ENCODE measurements around the gene ITGA8.
"Not testable (repeated sequence)": the region's sequence is repeated elsewhere in the genome, so short reads cannot be mapped to it uniquely, and the experiment has no call there.

ITGA8 gene

DNA sequence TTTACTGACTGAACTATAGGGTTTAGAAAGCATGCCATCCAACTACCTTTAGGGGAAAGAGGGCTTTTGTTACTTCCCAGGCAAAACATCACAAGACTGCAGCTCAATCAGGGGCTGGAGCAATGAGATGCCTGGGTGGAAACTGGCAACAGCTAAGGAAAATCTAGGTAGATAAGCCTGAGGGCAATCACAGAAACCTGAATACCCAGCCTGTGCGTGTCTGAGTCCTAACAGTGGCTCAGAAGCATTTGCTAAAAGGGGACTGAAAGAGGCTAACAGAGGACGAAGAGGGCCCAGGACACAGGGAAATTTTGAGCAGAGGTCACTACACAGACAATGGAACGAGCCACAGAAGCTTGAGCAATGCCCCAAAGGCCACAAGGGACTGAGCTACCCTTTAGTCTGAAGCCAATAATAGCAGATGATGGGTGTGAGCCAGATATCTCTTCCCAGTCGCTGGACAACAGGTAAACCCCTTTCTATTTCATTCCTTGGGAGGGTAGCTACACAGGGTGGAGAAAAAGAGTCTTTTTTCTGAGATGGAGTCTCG, 79.1 kb downstream of the ITGA8 start:
- H3K4me1 ChIP-seq (ENCODE audit: control insufficient read depth, insufficient read depth, low read length): 0 out of 2 replicates have a peak, but pooled peaks cover 3% of the 10 kb centered on the region
- no peaks in the 10 kb centered on the region for H3K9me3 ChIP-seq (ENCODE audit: control insufficient read depth, insufficient read depth, low read depth, low read length)
- no peak overlapping the region for H3K9ac ChIP-seq (ENCODE audit: low read length)
- H3K27ac ChIP-seq (ENCODE audit: low read depth, low read length): no peak overlapping the region
- no peaks in the 10 kb centered on the region for H3K36me3 ChIP-seq (ENCODE audit: control insufficient read depth, insufficient read depth, low read length)
- H3K4me3 ChIP-seq (ENCODE audit: low read depth, low read length): no peak overlapping the region
- no peaks in the 10 kb centered on the region for H3K27me3 ChIP-seq (ENCODE audit: control insufficient read depth, insufficient read depth, low read length)

DNA sequence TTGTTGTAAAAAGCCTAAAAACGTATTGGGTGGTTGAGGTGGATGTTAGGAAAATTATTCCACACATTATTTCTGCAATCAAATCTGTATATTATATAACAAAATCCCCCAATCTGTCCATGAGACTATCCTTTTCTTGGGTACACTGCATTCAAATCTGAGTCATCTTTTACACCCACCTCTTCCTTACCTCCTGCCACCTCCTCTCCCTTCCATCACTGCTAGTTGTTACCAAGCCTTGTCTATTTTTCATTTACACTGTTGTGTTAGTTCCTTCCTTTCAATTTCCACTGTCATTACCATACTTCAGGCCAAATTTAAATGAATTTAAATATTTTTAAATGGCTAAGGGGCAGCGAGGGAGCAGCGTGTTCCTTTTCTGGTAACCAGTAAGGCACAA, 83.3 kb downstream of the ITGA8 start:
- Histone ChIP-seq H3K36me3 (ENCODE audit: control insufficient read depth, insufficient read depth, low read length) (no peaks in the 10 kb centered on the region), H3K4me1 (ENCODE audit: control insufficient read depth, insufficient read depth, low read length) (0 out of 2 replicates have a peak, but pooled peaks cover 3% of the 10 kb centered on the region), H3K4me3 (ENCODE audit: low read depth, low read length) (no peak overlapping the region), H3K27ac (ENCODE audit: low read depth, low read length) (no peak overlapping the region), H3K9me3 (ENCODE audit: control insufficient read depth, insufficient read depth, low read depth, low read length) (no peaks in the 10 kb centered on the region), H3K9ac (ENCODE audit: low read length) (no peak overlapping the region), H3K27me3 (ENCODE audit: control insufficient read depth, insufficient read depth, low read length) (no peaks in the 10 kb centered on the region)

DNA sequence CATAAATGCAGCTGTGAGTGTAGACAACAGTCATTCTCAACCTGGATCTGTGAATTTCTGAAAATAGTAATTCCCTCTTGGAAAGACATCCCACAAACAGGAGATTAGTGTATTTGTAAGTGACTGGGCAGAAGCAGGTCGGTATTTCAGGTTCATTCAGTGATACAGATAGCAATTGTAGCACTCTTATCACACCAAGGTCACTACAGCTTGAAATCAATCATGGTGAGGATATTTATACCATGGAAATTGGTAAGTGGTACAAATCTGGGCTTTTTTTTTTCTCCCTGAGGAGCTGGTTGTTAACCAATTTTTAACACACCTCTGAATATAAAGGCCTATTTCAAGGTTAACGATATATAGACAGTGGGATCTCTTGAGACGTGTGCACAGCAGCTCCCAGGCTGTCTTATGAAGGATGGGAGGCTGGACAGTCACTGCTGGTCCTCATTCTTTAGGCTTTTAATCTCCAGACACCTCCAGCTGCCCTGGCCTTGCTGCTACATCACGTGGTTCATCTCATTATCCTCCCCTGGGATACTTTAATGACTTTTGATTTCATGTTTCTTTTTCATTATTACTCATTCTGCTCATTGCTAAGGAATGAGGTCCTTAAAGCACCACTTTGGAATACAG, 87.1 kb downstream of the ITGA8 start:
- Histone ChIP-seq H3K4me3 (ENCODE audit: low read depth, low read length) (no peak overlapping the region), H3K27ac (ENCODE audit: low read depth, low read length) (no peak overlapping the region), H3K9me3 (ENCODE audit: control insufficient read depth, insufficient read depth, low read depth, low read length) (no peaks in the 10 kb centered on the region), H3K4me1 (ENCODE audit: control insufficient read depth, insufficient read depth, low read length) (0 out of 2 replicates have a peak, but pooled peaks cover 3% of the 10 kb centered on the region), H3K36me3 (ENCODE audit: control insufficient read depth, insufficient read depth, low read length) (no peaks in the 10 kb centered on the region), H3K9ac (ENCODE audit: low read length) (no peak overlapping the region), H3K27me3 (ENCODE audit: control insufficient read depth, insufficient read depth, low read length) (no peaks in the 10 kb centered on the region)

DNA sequence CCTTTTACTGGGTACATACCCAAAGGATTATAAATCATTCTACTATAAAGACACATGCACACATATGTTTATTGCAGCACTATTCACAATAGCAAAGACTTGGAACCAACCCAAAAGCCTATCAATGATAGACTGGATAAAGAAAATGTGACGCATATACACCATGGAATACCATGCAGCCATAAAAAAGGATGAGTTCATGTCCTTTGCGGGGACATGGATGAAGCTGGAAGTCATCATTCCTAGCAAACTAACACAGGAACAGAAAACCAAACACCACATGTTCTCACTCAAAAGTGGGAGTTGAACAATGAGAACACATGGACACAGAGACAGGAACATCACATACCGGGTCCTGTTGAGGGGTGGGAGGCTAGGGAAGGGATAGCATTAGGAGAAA, 88.5 kb downstream of the ITGA8 start:
- not testable (repeated sequence) for H3K27ac ChIP-seq (ENCODE audit: low read depth, low read length); H3K36me3 ChIP-seq (ENCODE audit: control insufficient read depth, insufficient read depth, low read length); H3K27me3 ChIP-seq (ENCODE audit: control insufficient read depth, insufficient read depth, low read length); H3K4me1 ChIP-seq (ENCODE audit: control insufficient read depth, insufficient read depth, low read length); H3K9me3 ChIP-seq (ENCODE audit: control insufficient read depth, insufficient read depth, low read depth, low read length); H3K4me3 ChIP-seq (ENCODE audit: low read depth, low read length); H3K9ac ChIP-seq (ENCODE audit: low read length)

DNA sequence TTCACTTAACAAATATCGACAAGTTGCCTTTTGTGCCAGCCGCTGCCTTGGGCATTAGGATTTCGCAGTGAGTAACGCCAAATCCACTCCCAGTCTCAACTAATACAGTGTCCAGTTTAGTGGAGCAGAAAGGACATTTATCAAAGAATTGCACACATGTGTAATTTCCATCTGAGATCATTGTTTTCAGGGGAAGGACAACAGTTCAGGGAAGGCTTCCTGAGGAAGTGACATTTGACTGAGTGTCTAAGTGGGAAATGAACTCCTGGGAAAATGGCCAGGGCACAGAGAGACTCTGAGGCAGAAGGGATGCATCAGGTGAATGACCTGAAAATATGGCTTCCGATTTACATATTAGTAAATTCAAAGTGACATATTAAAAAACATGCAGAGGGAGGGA, 89.4 kb downstream of the ITGA8 start:
- Histone ChIP-seq H3K36me3 (ENCODE audit: control insufficient read depth, insufficient read depth, low read length) (no peaks in the 10 kb centered on the region), H3K4me1 (ENCODE audit: control insufficient read depth, insufficient read depth, low read length) (no peaks in the 10 kb centered on the region), H3K27ac (ENCODE audit: low read depth, low read length) (no peak overlapping the region), H3K4me3 (ENCODE audit: low read depth, low read length) (no peak overlapping the region), H3K27me3 (ENCODE audit: control insufficient read depth, insufficient read depth, low read length) (no peaks in the 10 kb centered on the region), H3K9me3 (ENCODE audit: control insufficient read depth, insufficient read depth, low read depth, low read length) (no peaks in the 10 kb centered on the region), H3K9ac (ENCODE audit: low read length) (no peak overlapping the region)

DNA sequence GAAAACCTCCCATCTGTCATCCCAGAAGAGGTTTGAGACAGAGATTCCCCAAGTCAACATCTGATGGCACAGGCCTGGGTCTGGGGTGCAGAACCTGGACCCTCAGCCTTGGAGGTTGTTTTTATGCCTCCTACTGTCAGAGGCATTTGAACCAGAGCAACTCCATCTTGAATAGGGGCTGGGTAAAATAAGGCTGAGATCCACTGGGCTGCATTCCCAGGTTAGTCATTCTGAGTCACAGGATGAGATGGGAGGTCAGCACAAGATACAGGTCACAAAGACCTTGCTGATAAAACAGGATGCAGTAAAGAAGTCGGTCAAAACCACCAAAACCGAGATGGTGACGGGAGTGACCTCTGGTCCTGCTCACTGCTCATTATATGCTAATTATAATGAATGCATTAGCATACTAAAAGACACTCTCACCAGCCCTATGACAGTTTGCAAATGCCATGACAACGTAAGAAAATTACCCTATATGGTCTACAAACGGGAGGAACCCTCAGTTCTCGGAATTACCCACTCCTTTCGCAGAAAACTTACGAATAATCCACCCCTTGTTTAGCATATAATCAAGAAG, 92.0 kb downstream of the ITGA8 start:
- no peaks in the 10 kb centered on the region for H3K9me3 ChIP-seq (ENCODE audit: control insufficient read depth, insufficient read depth, low read depth, low read length)
- no peaks in the 10 kb centered on the region for H3K4me1 ChIP-seq (ENCODE audit: control insufficient read depth, insufficient read depth, low read length)
- no peak overlapping the region for H3K9ac ChIP-seq (ENCODE audit: low read length)
- H3K27me3 ChIP-seq (ENCODE audit: control insufficient read depth, insufficient read depth, low read length): no peaks in the 10 kb centered on the region
- no peak overlapping the region for H3K4me3 ChIP-seq (ENCODE audit: low read depth, low read length)
- no peak overlapping the region for H3K27ac ChIP-seq (ENCODE audit: low read depth, low read length)
- no peaks in the 10 kb centered on the region for H3K36me3 ChIP-seq (ENCODE audit: control insufficient read depth, insufficient read depth, low read length)

DNA sequence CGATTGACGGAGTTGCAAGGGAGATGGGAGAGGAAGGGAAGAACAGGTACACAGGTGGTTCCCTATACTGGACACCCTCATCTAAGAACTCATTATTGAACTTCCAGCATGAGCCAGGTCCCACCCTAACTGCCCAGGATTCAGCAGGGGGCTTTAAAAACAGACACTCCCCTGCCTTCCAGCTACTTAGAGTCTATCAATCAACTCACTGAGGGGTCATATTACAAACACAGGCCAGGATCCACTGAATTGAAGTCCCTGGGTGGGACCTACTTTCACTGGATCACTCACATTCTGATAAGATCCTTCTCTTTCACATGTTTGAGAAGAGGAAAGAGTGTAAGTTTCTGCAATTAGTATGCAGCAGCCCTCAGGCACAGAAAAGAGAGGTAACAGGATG, 92.8 kb downstream of the ITGA8 start:
- no peaks in the 10 kb centered on the region for H3K27me3 ChIP-seq (ENCODE audit: control insufficient read depth, insufficient read depth, low read length)
- H3K9ac ChIP-seq (ENCODE audit: low read length): no peak overlapping the region
- H3K27ac ChIP-seq (ENCODE audit: low read depth, low read length): no peak overlapping the region
- no peaks in the 10 kb centered on the region for H3K9me3 ChIP-seq (ENCODE audit: control insufficient read depth, insufficient read depth, low read depth, low read length)
- H3K4me1 ChIP-seq (ENCODE audit: control insufficient read depth, insufficient read depth, low read length): no peaks in the 10 kb centered on the region
- no peak overlapping the region for H3K4me3 ChIP-seq (ENCODE audit: low read depth, low read length)
- no peaks in the 10 kb centered on the region for H3K36me3 ChIP-seq (ENCODE audit: control insufficient read depth, insufficient read depth, low read length)

DNA sequence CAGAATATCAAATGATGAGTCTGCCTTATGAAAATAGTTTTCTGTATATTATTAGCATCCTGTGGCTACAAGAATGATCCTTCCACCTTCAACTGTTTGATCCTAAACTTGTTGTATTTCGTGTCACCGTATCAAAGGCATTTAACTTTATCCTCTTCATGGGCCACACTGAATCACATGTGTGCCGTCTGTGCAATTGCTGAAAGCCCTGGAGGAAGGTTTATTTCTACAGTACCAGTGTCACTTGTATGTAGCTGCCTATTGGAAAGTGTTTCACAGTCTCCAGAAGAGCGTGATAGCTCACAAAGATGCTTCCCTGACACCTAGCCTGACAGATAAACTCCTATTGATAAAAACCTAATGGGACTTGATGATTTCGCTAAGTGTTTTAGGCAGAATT, 94.5 kb downstream of the ITGA8 start:
- H3K9me3 ChIP-seq (ENCODE audit: control insufficient read depth, insufficient read depth, low read depth, low read length): no peaks in the 10 kb centered on the region
- H3K36me3 ChIP-seq (ENCODE audit: control insufficient read depth, insufficient read depth, low read length): no peaks in the 10 kb centered on the region
- no peak overlapping the region for H3K4me3 ChIP-seq (ENCODE audit: low read depth, low read length)
- H3K9ac ChIP-seq (ENCODE audit: low read length): no peak overlapping the region
- H3K27ac ChIP-seq (ENCODE audit: low read depth, low read length): no peak overlapping the region
- H3K27me3 ChIP-seq (ENCODE audit: control insufficient read depth, insufficient read depth, low read length): no peaks in the 10 kb centered on the region
- H3K4me1 ChIP-seq (ENCODE audit: control insufficient read depth, insufficient read depth, low read length): no peaks in the 10 kb centered on the region

DNA sequence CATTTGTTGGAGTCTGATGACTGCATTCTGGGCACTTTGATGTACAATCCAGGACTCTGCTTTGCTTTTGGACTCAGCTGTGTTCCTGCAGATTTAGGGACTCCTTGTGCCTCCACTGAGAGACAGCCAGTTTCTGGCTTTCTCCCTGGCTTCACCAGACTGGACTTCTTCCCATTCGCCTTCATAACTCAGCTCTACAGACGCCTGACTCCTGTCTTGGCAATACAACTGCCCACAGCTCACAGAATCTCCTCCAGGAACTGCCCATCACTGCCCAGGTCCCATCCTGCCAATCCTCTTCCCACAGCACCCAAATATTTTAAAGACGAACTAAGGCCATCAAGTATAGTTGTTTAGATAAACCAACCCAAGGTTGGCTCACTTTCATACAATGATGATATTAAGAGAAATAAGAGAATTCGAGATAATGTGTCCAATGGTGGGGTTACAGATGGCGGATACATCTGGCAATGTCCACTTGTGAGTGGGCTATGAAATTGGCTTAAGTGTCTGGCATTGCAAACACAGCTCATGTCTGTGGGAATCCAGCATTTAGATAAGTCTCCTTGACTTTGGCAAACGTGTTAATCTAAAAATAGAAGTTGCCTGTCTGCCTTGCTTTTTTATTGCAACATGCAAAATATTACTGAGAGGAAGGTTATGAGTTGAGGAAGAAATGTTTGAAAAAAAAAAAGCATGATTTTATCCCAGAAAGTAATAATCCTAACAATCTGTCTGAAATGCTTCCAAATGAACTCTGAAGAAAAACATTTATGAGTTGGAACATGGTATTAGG, 95.1 kb downstream of the ITGA8 start:
- no peaks in the 10 kb centered on the region for H3K27me3 ChIP-seq (ENCODE audit: control insufficient read depth, insufficient read depth, low read length)
- H3K9ac ChIP-seq (ENCODE audit: low read length): no peak overlapping the region
- no peak overlapping the region for H3K4me3 ChIP-seq (ENCODE audit: low read depth, low read length)
- no peaks in the 10 kb centered on the region for H3K4me1 ChIP-seq (ENCODE audit: control insufficient read depth, insufficient read depth, low read length)
- H3K9me3 ChIP-seq (ENCODE audit: control insufficient read depth, insufficient read depth, low read depth, low read length): no peaks in the 10 kb centered on the region
- no peaks in the 10 kb centered on the region for H3K36me3 ChIP-seq (ENCODE audit: control insufficient read depth, insufficient read depth, low read length)
- H3K27ac ChIP-seq (ENCODE audit: low read depth, low read length): no peak overlapping the region

DNA sequence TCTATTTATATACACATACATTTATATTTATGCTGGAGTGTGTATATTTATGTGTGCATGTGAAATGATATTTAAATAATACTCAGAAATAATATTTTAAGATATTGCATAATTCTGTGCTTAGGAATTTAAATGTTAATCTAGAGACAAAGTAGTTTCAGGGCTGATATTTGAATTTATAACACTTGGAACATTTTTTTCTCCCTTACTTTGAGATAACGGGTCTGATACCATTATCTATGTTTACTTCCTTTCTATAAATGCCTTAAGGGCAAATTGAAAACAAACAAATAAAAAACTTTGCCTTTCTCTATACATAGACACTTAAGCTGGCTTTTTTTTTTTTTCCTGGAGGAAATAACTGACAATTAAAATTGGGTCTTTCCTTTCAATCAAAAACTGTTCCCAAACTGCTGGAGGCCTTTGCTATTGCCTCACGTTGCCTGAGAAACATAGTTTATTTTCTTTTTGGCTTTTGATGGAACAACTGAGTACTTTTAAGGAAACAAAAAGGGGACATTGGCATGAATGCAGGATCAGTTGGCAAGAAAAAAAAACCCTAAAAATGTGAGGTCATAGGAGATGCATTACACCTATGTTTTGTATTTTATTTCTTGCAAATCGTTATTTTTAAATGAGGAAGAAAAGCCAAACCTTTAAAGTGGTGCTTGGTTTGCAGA, 98.7 kb downstream of the ITGA8 start:
- Histone ChIP-seq H3K9me3 (ENCODE audit: control insufficient read depth, insufficient read depth, low read depth, low read length) (no peaks in the 10 kb centered on the region), H3K4me3 (ENCODE audit: low read depth, low read length) (no peak overlapping the region), H3K9ac (ENCODE audit: low read length) (no peak overlapping the region), H3K27me3 (ENCODE audit: control insufficient read depth, insufficient read depth, low read length) (no peaks in the 10 kb centered on the region), H3K4me1 (ENCODE audit: control insufficient read depth, insufficient read depth, low read length) (no peaks in the 10 kb centered on the region), H3K27ac (ENCODE audit: low read depth, low read length) (no peak overlapping the region), H3K36me3 (ENCODE audit: control insufficient read depth, insufficient read depth, low read length) (no peaks in the 10 kb centered on the region)

DNA sequence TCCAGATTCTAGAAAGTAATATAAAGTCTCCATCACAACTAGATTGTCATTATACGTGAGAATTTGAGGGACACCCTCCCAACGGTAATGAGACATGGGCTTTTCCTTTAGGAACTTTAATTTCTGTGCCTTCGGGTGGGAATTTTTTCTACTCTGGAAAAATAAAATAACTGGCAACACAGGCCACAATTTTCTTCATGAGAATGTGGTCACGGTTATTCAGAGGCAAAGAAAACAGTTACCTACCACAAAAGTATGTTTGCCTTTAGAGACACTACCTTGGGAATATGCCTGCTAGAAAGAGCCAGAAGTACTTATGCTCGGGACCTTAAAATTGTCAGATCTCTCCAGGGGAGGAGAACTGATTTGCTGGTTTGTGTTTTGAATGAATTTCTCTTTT, 99.4 kb downstream of the ITGA8 start:
- Histone ChIP-seq H3K4me1 (ENCODE audit: control insufficient read depth, insufficient read depth, low read length) (no peaks in the 10 kb centered on the region), H3K4me3 (ENCODE audit: low read depth, low read length) (no peak overlapping the region), H3K9ac (ENCODE audit: low read length) (no peak overlapping the region), H3K27ac (ENCODE audit: low read depth, low read length) (no peak overlapping the region), H3K27me3 (ENCODE audit: control insufficient read depth, insufficient read depth, low read length) (no peaks in the 10 kb centered on the region), H3K9me3 (ENCODE audit: control insufficient read depth, insufficient read depth, low read depth, low read length) (no peaks in the 10 kb centered on the region), H3K36me3 (ENCODE audit: control insufficient read depth, insufficient read depth, low read length) (no peaks in the 10 kb centered on the region)
